ENCODE results near the gene SLC17A9. TPM values are rescaled to one million over a fixed set of nuclear protein-coding genes. Genes with fewer than 3 reads are reported as not detected.

SLC17A9 gene
- total RNA-seq, 1 experiment from 2014 or later, result not detected

DNA sequence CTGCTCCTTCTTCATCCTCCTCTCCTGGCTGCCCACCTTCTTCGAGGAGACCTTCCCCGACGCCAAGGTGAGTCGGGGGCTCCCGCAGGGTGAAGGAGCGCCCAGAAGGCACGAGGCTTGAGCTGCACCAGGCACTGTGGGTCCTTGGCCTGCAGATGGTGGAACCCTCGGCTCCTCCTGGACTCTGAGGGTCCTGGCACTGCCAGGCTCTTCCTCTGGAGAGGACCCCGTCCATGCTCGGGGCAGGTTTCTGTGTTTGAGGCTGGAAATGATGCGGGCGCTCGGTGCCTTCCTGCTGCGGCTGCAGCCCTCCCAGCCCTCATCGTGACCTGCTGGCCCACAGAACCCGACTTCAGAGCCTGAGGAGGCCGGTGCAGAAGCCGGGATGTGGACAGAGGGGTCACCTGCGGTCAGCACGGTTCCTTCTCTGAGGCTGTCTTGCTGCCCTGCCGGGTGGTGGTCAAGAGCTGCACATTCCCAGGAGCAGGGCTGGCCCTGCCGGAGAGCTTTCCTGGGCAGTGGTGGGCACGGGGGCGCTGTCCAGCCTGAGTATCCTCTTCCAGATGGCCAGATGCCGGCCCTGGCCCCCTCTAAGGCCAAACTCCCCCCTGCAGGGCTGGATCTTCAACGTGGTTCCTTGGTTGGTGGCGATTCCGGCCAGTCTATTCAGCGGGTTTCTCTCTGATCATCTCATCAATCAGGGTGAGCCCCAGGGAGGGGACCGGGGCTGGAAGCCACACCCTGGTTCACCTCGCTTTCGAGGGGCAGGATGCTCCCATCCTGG lies 11.3 kb downstream of the SLC17A9 start:
- Histone ChIP-seq H3K27ac (ENCODE audit: low read length) (no peak overlapping the region), H3K27me3 (ENCODE audit: low read length) (peaks cover 9% of the 10 kb centered on the region; the same call in 1 of the 2 replicates), H3K36me3 (ENCODE audit: low read depth, low read length) (no peaks in the 10 kb centered on the region), H4K20me1 (ENCODE audit: low read length) (no peaks in the 10 kb centered on the region), H2AFZ (ENCODE audit: low read length) (no peak overlapping the region), H3K9me2 (replicated peaks; ENCODE audit: low read length) (no peaks in the 10 kb centered on the region), H3K4me1 (ENCODE audit: insufficient read depth, low read length) (no peaks in the 10 kb centered on the region), H3K4me2 (ENCODE audit: low read length) (no peak overlapping the region), H3K4me3 (ENCODE audit: low read length) (no peak overlapping the region), H3K9me3 (ENCODE audit: low read length) (no peaks in the 10 kb centered on the region), H3K79me2 (ENCODE audit: low read length) (no peaks in the 10 kb centered on the region), H3K9ac (ENCODE audit: low read length) (no peak overlapping the region), H3F3A (ENCODE audit: low read length, unreplicated experiment) (no peaks in the 10 kb centered on the region)
- intact Hi-C loops (cut with micrococcal nuclease), result no loop called here
- no TSS peak for BruUV-seq (replicated peaks)
- no peak for DNase-seq
- TF ChIP-seq EZH2phosphoT487 (IDR thresholded peaks at IDR 0.05; ENCODE audit: borderline replicate concordance, low read length) (no peak), EZH2 (IDR thresholded peaks at IDR 0.05; ENCODE audit: low read length, unreplicated experiment) (no peak)
- TF ChIP-seq, protein P1, sequence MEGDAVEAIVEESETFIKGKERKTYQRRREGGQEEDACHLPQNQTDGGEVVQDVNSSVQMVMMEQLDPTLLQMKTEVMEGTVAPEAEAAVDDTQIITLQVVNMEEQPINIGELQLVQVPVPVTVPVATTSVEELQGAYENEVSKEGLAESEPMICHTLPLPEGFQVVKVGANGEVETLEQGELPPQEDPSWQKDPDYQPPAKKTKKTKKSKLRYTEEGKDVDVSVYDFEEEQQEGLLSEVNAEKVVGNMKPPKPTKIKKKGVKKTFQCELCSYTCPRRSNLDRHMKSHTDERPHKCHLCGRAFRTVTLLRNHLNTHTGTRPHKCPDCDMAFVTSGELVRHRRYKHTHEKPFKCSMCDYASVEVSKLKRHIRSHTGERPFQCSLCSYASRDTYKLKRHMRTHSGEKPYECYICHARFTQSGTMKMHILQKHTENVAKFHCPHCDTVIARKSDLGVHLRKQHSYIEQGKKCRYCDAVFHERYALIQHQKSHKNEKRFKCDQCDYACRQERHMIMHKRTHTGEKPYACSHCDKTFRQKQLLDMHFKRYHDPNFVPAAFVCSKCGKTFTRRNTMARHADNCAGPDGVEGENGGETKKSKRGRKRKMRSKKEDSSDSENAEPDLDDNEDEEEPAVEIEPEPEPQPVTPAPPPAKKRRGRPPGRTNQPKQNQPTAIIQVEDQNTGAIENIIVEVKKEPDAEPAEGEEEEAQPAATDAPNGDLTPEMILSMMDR (conservative IDR thresholded peaks at IDR 0.05; ENCODE audit: low read depth, low read length), result no peak
- ATAC-seq, result no peak
- POLR2A ChIA-PET (ENCODE audit: unreplicated experiment), result no interaction called here
- CTCF ChIA-PET, result no interaction called here

- ATAC-seq (no peak), DNase-seq (no peak)
- H3K27ac ChIP-seq (ENCODE audit: low read length), result no peak overlapping the region
- H3K4me1 ChIP-seq (ENCODE audit: insufficient read depth, low read length), result no peaks in the 10 kb centered on the region
- ChIA-PET CTCF (no interaction called here), POLR2A (ENCODE audit: unreplicated experiment) (no interaction called here)
- H3K9me3 ChIP-seq (ENCODE audit: low read length), result no peaks in the 10 kb centered on the region
- no peaks in the 10 kb centered on the region for H3K36me3 ChIP-seq (ENCODE audit: low read depth, low read length)
- H4K20me1 ChIP-seq (ENCODE audit: low read length), result no peaks in the 10 kb centered on the region
- no peak overlapping the region for H2AFZ ChIP-seq (ENCODE audit: low read length)
- intact Hi-C loops (cut with micrococcal nuclease), result no loop called here
- TF ChIP-seq EZH2phosphoT487 (IDR thresholded peaks at IDR 0.05; ENCODE audit: borderline replicate concordance, low read length) (no peak), EZH2 (IDR thresholded peaks at IDR 0.05; ENCODE audit: low read length, unreplicated experiment) (no peak)
- TF ChIP-seq, protein P1 (conservative IDR thresholded peaks at IDR 0.05; ENCODE audit: low read depth, low read length), result no peak
- H3K9ac ChIP-seq (ENCODE audit: low read length), result no peak overlapping the region
- no peaks in the 10 kb centered on the region for H3K9me2 ChIP-seq (replicated peaks; ENCODE audit: low read length)
- no peaks in the 10 kb centered on the region for H3F3A ChIP-seq (ENCODE audit: low read length, unreplicated experiment)
- no peaks in the 10 kb centered on the region for H3K79me2 ChIP-seq (ENCODE audit: low read length)
- no peak overlapping the region for H3K4me3 ChIP-seq (ENCODE audit: low read length)
- no peak overlapping the region for H3K4me2 ChIP-seq (ENCODE audit: low read length)
- H3K27me3 ChIP-seq (ENCODE audit: low read length), result peaks cover 9% of the 10 kb centered on the region; the same call in 1 of the 2 replicates
- no TSS peak for BruUV-seq (replicated peaks)
Observed at GRCh38 chr20:62964700-62965099, 12.2 kb downstream of the SLC17A9 start.

- CTCF ChIA-PET, result no interaction called here
Observed at GRCh38 chr20:62965363-62965771, 12.9 kb downstream of the SLC17A9 start.

More at GRCh38 chr20:62965363-62965771, 12.9 kb downstream of the SLC17A9 start:
- Histone ChIP-seq H3K36me3 (ENCODE audit: low read depth, low read length) (no peaks in the 10 kb centered on the region), H3K27me3 (ENCODE audit: low read length) (peaks cover 9% of the 10 kb centered on the region; the same call in 1 of the 2 replicates), H3K9ac (ENCODE audit: low read length) (no peak overlapping the region), H3K4me1 (ENCODE audit: insufficient read depth, low read length) (no peaks in the 10 kb centered on the region), H2AFZ (ENCODE audit: low read length) (no peak overlapping the region), H3K9me3 (ENCODE audit: low read length) (no peaks in the 10 kb centered on the region), H3K79me2 (ENCODE audit: low read length) (no peaks in the 10 kb centered on the region), H3K4me2 (ENCODE audit: low read length) (no peak overlapping the region), H3K4me3 (ENCODE audit: low read length) (no peak overlapping the region), H3K9me2 (replicated peaks; ENCODE audit: low read length) (no peaks in the 10 kb centered on the region), H3F3A (ENCODE audit: low read length, unreplicated experiment) (no peaks in the 10 kb centered on the region), H4K20me1 (ENCODE audit: low read length) (no peaks in the 10 kb centered on the region), H3K27ac (ENCODE audit: low read length) (no peak overlapping the region)
- BruUV-seq (replicated peaks), result no TSS peak
- ATAC-seq (no peak), DNase-seq (no peak)
- TF ChIP-seq EZH2 (IDR thresholded peaks at IDR 0.05; ENCODE audit: low read length, unreplicated experiment), result no peak
- TF ChIP-seq EZH2phosphoT487 (IDR thresholded peaks at IDR 0.05; ENCODE audit: borderline replicate concordance, low read length), result no peak
- TF ChIP-seq, protein P1 (conservative IDR thresholded peaks at IDR 0.05; ENCODE audit: low read depth, low read length), result no peak
- intact Hi-C loops (cut with micrococcal nuclease), result no loop called here
- POLR2A ChIA-PET (ENCODE audit: unreplicated experiment), result no interaction called here
